ENCODE data around the gene ABHD6.
A peak's percentile ranks its signal among the peaks of the same experiment; 100 is the strongest.
"Not testable (repeated sequence)": the region's sequence is repeated elsewhere in the genome, so short reads cannot be mapped to it uniquely, and the experiment has no call there.

ABHD6 gene

GRCh38 chr3:58271901-58272501 is 34.4 kb downstream of the ABHD6 start:
- DNase-seq (ENCODE audit: low read depth in 2 of 2, low spot score in 1 of 2), result no peak

GRCh38 chr3:58272891-58273290 is 35.3 kb downstream of the ABHD6 start:
- no peak for DNase-seq (ENCODE audit: low read depth in 2 of 2, low spot score in 1 of 2)

- DNase-seq (ENCODE audit: low read depth in 2 of 2, low spot score in 1 of 2), result not testable (repeated sequence)
These were observed 35.8 kb downstream of the ABHD6 start for GRCh38 chr3:58273362-58273761.

DNA sequence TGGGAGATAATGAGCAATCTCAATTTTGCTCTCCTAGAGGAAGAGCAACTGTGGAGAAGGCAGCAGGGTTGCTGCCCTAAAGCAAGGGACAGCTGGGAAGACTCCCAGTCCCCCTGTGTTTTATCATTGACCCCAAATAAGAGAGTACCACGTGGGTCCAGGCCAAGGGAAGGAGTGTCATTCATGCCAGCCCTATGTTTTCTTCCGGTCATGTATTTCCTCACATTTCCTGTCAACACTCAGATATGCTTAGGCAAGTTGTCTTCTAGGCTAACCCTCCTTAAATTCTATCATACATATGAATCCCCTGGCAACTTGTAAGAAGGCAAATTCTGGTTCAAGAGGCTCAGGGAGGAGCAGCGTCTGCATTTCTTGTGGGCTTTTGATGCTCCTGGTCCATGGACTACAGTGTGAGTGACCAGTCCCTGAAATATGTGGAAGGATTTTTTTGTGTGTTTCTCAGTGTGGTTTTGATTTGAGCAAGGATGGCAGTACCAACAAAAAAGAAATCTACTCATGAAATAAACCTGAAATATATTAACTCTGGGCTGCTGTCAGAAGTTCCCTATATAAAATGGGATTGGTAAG is 36.5 kb downstream of the ABHD6 start:
- DNase-seq (ENCODE audit: low read depth in 2 of 2, low spot score in 1 of 2), result no peak

DNA sequence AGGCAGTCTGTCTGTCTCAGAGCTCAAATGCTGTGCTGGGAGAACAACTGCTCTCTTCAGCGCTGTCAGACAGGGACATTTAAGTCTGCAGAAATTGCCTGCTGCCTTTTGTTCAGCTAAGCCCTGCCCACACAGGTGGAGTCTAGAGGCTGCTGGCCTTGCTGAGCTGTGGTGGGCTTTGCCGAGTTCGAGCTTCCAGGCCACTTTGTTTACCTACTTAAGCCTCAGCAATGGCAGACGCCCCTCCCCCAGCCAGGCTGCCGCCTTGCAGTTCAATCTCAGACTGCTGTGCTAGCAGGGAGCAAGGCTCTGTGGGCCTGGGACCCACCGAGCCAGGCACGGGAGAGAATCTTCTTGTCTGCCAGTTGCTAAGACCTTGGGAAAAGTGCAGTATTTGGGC is 43.5 kb downstream of the ABHD6 start:
- no peak for DNase-seq (ENCODE audit: low read depth in 2 of 2, low spot score in 1 of 2)

- DNase-seq (ENCODE audit: low read depth in 2 of 2, low spot score in 1 of 2), result no peak
These were observed 47.7 kb downstream of the ABHD6 start for GRCh38 chr3:58285334-58285733.

- DNase-seq (ENCODE audit: low read depth in 2 of 2, low spot score in 1 of 2), result no peak
These were observed 49.8 kb downstream of the ABHD6 start for GRCh38 chr3:58287354-58287753.

GRCh38 chr3:58288011-58288728 is 50.6 kb downstream of the ABHD6 start:
- DNase-seq (ENCODE audit: low read depth in 2 of 2, low spot score in 1 of 2), result no peak

- DNase-seq (ENCODE audit: low read depth in 2 of 2, low spot score in 1 of 2), result not testable (repeated sequence)
These were observed 51.5 kb downstream of the ABHD6 start for GRCh38 chr3:58288964-58289613.

DNA sequence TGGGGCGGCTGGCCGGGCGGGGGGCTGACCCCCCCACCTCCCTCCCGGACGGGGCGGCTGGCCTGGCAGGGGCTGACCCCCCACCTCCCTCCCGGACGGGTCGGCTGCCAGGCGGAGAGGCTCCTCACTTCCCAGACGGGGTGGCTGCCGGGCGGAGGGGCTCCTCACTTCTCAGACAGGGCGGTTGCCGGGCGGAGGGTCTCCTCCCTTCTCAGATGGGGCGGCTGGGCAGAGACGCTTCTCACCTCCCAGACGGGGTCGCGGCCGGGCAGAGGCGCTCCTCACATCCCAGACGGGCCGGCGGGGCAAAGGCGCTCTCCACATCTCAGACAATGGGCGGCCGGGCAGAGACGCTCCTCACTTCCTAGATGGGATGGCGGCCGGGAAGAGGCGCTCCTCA is 52.9 kb downstream of the ABHD6 start:
- DNase-seq (ENCODE audit: low read depth in 2 of 2, low spot score in 1 of 2), result not testable (repeated sequence)

DNA sequence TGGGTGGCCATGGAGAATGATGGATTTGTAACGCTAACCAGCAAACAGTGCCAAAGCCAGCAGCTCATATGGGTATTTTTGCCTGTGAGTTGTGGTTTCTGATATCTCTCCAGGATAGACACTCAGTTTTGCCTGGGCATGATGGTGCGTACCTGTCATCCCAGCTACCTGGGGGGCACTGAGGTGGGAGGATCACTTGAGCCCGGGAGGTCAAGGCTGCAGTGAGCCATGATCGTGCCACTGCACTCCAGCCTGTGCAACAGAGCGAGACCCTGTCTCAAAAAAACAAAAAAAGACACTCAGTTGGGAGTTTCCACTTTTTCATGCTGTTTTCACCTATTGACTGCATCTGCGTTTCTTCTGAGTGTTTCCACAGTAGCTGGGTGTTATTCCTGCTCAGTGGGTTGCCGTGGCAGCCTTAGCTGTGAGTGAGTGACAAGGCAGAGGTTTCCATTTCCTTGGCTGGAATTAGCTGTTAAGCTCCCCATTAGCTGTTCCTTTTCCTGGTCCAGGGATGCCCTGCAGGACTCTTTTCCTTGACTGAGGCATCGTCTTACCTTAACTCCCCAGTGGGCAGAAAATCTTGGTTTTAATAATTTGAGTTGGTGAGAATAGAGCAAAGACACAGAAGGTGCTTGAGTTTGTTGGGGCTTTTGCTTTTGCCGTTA is 54.2 kb downstream of the ABHD6 start:
- DNase-seq (ENCODE audit: low read depth in 2 of 2, low spot score in 1 of 2), result no peak

GRCh38 chr3:58292866-58293265 is 55.3 kb downstream of the ABHD6 start:
- DNase-seq (ENCODE audit: low read depth in 2 of 2, low spot score in 1 of 2), result no peak

DNA sequence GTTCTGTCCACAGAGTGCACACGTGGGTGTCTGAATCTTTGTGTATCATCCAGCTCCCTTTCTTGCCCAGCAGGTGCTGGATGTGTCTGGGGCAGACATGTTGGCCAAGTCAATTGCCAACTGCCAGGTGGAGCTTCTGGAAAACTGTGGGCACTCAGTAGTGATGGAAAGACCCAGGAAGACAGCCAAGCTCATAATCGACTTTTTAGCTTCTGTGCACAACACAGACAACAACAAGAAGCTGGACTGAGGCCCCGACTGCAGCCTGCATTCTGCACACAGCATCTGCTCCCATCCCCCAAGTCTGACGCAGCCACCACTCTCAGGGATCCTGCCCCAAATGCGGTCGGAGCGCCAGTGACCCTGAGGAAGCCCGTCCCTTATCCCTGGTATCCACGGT is 55.9 kb downstream of the ABHD6 start:
- DNase-seq (ENCODE audit: low read depth in 2 of 2, low spot score in 1 of 2), result no peak

DNA sequence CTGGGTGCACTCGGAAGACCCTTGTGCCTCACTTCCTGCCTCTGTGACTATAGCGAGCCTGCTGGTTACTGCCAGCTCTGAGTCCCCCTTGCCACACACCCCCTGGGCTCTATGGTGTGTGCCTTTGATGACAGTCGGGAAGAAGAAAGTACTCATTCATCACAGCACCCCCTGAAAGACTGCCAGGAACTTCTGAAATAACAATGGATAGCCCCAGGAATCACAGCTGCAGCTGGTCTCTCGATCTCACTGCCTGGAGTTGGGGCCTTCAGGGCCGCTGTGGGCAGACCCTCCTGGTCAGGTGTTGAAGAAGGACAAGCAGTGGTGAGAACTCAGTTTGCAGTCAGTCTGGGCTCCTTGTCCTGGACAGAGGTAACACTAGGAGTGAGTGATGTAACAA is 58.7 kb downstream of the ABHD6 start:
- DNase-seq (ENCODE audit: low read depth in 2 of 2, low spot score in 1 of 2), result no peak

DNA sequence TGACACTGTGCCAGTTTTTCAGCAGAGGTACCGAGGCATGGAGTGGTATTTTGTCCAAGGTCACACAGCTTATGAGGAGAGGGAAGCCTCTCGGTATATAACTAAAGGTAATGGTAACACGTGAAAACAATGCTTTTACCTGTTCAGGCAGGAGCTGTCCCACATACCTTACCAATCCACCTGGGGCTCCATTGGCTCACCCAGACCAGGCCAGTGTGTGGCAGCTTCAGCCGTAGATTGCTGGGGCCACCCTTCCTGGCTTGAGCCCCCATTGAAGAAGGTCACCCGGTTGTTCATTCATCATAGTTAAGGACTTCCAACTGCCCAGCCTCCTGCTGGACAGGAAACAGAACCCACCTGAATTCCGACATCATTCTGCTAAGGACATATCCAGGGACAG is 59.3 kb downstream of the ABHD6 start:
- DNase-seq (ENCODE audit: low read depth in 2 of 2, low spot score in 1 of 2), result no peak

GRCh38 chr3:58298190-58298589 is 60.6 kb downstream of the ABHD6 start:
- DNase-seq (ENCODE audit: low read depth in 2 of 2, low spot score in 1 of 2), result no peak

DNA sequence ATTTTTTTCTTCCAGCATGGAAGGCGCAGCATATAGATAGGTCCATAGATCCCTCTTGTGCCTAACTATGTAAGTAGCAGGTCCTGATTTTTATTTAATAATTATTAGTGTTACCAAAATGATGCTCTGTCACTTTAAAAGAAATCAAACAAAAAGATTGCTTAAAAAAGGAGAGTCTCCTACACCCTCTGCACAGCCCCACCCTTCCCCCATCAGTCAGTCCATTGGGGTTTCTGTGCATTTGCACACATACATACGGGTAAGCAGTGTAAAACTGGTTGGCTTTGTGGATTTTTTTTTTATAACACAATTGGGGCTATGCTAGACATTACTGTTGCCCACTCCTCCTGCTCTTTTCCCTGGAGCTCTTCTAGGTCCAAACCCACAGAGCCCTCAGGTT is 61.5 kb downstream of the ABHD6 start:
- no peak for DNase-seq (ENCODE audit: low read depth in 2 of 2, low spot score in 1 of 2)

- DNase-seq (ENCODE audit: low read depth in 2 of 2, low spot score in 1 of 2), result no peak
These were observed 62.4 kb downstream of the ABHD6 start for GRCh38 chr3:58299839-58300516.

GRCh38 chr3:58305882-58306711 is 68.5 kb downstream of the ABHD6 start, which contains the start of the genes HTD2 and RPP14:
TSS of gene HTD2 (plus strand) at chr3:58306520. CDS start at chr3:58317614, 11,094 bp downstream.
TSS of gene RPP14 (plus strand) at chr3:58306245. CDS start at chr3:58310330, 4,085 bp downstream.
- peak; percentile 96 to 99 for DNase-seq (ENCODE audit: low read depth in 2 of 2, low spot score in 1 of 2)

GRCh38 chr3:58307639-58308215 is 70.1 kb downstream of the ABHD6 start:
- no peak for DNase-seq (ENCODE audit: low read depth in 2 of 2, low spot score in 1 of 2)

Measured in stimulated activated CD8-positive, alpha-beta memory T cell treated with anti-CD3 and anti-CD28 coated beads, Interleukin-4, amount 100 ng/mL, for 4 hours (primary cell).